NCI-H526 (cell line): ENCODE measurements around the gene CEP128.

Experiments used
- DNase-seq, 2 experiments: peaks; one replicate each; lab custom pipeline; 2025; lab: John Stamatoyannopoulos, UW

CEP128 gene

GRCh38 chr14:80901260-80901659, 40.3 kb downstream of the CEP128 start:
- no peak for DNase-seq

GRCh38 chr14:80872645-80873044, 68.9 kb downstream of the CEP128 start:
- no peak for DNase-seq

- no peak for DNase-seq
These were observed 73.3 kb downstream of the CEP128 start for GRCh38 chr14:80868260-80868659.

- no peak for DNase-seq
These were observed 73.7 kb downstream of the CEP128 start for GRCh38 chr14:80867798-80868197.

- DNase-seq = no peak
These were observed 74.4 kb downstream of the CEP128 start for GRCh38 chr14:80867091-80867490.

GRCh38 chr14:80865565-80865964, 76.0 kb downstream of the CEP128 start:
- DNase-seq = no peak

- no peak for DNase-seq
These were observed 78.6 kb downstream of the CEP128 start for GRCh38 chr14:80862983-80863382.

- DNase-seq = no peak
These were observed 79.0 kb downstream of the CEP128 start for GRCh38 chr14:80862541-80862940.

- DNase-seq = peak in 1 of 2 experiments; percentile 60
These were observed 91.2 kb downstream of the CEP128 start for GRCh38 chr14:80850197-80850814.

GRCh38 chr14:80847070-80847469, 94.5 kb downstream of the CEP128 start:
- DNase-seq = no peak

- DNase-seq = no peak
These were observed 95.7 kb downstream of the CEP128 start for GRCh38 chr14:80845856-80846255.

GRCh38 chr14:80844872-80845271, 96.7 kb downstream of the CEP128 start:
- DNase-seq = no peak

GRCh38 chr14:80839743-80840142, 101.8 kb downstream of the CEP128 start:
- DNase-seq = no peak

GRCh38 chr14:80809663-80810062, 131.9 kb downstream of the CEP128 start:
- no peak for DNase-seq

- no peak for DNase-seq
These were observed 136.4 kb downstream of the CEP128 start for GRCh38 chr14:80805136-80805535.

GRCh38 chr14:80798878-80799277, 142.7 kb downstream of the CEP128 start:
- no peak for DNase-seq

- DNase-seq = no peak
These were observed 143.3 kb downstream of the CEP128 start for GRCh38 chr14:80798211-80798610.

GRCh38 chr14:80792771-80793170, 148.8 kb downstream of the CEP128 start:
- DNase-seq = no peak

GRCh38 chr14:80787876-80788275, 153.7 kb downstream of the CEP128 start:
- no peak for DNase-seq

- no peak for DNase-seq
These were observed 156.7 kb downstream of the CEP128 start for GRCh38 chr14:80784820-80785219.

GRCh38 chr14:80781972-80782367, 159.6 kb downstream of the CEP128 start:
- DNase-seq = no peak

- DNase-seq = no peak
These were observed 161.0 kb downstream of the CEP128 start for GRCh38 chr14:80780500-80780899.

GRCh38 chr14:80776657-80777056, 164.9 kb downstream of the CEP128 start:
- no peak for DNase-seq

- DNase-seq = no peak
These were observed 165.4 kb downstream of the CEP128 start for GRCh38 chr14:80776186-80776585.

GRCh38 chr14:80772504-80772903, 169.0 kb downstream of the CEP128 start:
- DNase-seq = no peak
